ENCODE measurements around the gene BCLAF3.

Gene BCLAF3

DNA sequence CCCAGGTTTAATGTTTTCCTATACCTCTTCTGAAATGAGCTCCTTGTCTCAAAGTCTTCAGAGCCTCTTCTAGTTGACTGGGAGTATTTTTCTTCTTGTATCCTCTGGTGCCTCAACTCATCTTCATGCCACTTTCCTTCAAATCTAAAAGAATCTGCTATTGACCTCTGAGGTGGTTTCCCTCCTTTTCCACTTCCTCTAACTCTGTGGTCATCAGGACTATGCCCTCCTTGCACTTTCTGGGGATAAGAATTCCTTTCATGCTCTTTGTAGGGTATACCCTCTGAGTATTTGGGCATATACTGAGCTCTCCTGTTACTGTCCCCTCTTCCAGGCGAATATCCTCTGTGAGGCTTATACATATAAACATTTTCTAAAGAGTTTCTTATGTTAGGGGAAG, 24.8 kb downstream of the BCLAF3 start:
- DNase-seq (ENCODE audit: low spot score), result no peak

DNA sequence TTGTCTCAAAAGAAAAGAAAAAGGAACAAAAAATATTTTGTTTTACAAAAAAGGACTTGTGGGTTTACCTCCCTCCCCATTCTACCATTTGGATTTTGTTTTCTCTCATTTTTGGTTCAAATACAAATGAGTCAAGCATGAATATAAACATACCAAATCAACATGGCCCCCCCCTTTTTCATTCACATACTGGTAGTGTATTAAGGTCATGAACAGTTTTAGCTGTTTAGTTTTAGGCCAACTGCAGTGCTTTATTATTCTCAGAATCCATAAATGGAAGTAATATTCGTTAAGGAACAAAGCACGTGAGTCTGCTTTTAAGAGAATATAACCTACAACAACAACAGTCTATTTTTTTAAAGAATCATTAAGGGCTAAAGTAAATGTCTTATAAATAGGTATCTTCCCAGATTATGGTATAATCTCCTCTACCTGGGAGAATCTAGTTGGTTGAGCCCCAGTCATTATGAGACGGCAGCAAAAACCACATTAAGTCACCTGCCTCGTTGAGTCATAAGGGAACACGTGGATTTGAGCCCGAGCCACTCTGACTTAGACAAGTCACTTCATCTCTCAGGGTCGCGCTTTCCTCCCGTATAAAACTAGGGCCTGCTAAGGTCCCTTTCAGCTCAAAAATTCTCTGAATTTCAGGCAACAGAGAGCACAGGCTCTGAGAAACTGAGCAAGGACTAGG, 26.7 kb downstream of the BCLAF3 start:
- no peak for DNase-seq (ENCODE audit: low spot score)

DNA sequence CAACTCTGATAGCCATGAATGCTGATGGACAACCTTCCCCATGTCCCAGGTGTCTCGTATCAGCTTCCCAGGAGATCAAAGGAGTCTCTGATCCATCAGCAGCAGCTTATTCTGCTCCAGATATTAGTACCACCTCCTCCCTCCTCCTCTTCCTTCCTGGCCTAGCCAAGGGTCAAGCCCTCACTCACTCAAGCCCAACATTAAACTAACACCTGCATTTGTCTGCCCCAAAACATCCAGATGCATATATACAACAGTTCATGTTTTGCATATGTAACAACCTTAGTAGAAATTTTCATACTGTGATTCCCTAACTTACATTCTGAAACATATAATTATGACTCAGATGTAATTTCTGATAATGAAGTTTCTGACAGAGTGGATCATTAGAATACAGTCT, 29.9 kb downstream of the BCLAF3 start:
- DNase-seq (ENCODE audit: low spot score), result no peak

DNA sequence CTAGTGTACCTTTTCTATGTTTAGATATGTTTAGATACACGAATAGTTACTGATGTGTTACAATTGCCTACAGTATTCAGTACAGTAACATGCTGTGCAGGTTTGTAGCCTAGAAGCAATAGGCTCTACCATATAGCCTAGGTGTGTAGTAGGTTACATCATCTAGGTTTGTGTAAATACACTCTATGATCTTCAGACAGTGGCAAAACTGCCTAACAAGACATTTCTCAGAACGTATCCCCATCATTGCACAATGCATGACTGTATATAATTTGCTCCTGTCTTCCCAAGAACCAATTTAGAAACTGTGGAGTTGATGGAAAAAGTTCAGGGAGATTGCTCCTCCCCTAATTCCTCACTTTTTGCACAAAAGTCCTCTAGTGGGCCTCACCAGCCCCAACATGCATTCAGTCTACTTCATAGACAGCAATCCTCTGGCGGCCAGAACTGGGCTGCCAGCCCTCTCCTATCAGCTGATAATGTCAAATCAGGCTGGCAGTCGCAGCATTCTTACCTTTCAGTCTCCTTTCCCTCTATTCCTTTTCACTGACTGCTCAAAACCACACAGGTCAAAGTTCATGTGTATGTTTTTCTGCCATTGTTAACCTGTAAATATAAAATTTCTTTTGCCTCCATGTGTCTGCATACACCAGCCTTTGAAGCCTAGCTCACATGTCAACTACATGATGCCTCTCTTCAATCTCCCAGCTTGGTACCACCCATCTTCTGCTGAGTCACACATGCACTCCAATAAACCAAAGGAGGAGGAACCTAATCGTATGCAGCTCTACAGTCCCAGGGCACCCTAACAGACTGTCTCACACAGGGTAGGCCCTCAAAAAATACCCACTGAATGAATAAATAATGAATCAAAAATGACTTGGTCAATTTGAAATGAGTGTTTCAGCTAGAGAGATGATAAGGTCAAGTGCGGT, 32.0 kb downstream of the BCLAF3 start:
- DNase-seq (ENCODE audit: low spot score), result no peak

DNA sequence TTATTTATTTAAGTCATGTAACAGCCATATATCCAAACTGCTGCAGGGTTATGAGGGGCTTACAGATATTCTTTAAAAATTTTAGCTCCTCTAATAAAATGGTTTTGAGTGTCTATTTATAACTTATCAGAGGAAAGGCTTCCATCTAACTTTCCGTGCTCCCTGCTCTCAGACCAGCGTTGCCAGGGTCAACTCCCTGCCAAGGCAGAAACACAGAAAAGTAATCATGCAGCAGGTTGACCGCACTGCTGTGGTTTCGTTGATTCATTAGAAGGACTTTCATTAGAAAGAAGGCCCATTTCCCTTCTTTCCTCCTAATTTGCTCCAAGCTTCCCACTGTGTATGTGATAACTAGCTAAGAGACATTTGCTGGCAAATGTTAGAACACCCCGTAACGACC, 33.9 kb downstream of the BCLAF3 start:
- DNase-seq (ENCODE audit: low spot score), result no peak

DNA sequence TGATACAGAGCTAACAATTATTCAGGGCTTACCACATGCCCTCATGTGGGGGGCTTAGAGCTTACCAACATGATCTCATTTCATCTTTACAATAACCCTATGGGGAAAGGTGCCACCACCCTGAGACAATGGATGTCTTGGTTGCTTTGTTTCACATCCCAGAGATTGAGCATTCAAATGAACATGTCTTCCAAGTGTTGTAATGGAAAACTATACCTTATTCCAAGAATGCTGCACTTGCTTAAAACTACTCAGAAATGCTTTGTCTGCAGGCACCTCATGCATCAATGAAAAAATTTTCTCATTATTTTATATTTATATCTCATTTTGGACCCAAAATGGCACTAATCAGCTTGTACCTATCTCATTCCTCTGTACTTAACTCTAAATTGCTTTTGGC, 34.6 kb downstream of the BCLAF3 start:
- DNase-seq (ENCODE audit: low spot score), result no peak

DNA sequence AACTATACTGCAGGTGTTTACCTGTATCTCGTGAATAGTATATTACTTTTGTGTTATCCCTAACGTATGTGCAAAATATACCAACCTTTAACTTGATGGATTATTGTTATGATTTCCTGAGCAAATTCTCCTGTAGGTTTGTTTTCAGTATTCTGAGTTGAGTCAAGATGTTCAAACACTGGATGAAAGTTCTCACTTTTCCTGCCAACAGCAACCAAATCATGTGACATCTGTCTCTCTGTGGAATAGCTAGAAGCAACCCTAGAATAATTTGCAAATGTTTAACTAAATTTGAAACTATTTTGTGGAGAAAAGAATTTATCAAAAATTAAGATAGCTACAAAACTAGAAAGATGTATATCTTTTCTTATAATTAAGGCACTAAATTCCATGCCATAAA, 35.6 kb downstream of the BCLAF3 start:
- DNase-seq (ENCODE audit: low spot score), result no peak

DNA sequence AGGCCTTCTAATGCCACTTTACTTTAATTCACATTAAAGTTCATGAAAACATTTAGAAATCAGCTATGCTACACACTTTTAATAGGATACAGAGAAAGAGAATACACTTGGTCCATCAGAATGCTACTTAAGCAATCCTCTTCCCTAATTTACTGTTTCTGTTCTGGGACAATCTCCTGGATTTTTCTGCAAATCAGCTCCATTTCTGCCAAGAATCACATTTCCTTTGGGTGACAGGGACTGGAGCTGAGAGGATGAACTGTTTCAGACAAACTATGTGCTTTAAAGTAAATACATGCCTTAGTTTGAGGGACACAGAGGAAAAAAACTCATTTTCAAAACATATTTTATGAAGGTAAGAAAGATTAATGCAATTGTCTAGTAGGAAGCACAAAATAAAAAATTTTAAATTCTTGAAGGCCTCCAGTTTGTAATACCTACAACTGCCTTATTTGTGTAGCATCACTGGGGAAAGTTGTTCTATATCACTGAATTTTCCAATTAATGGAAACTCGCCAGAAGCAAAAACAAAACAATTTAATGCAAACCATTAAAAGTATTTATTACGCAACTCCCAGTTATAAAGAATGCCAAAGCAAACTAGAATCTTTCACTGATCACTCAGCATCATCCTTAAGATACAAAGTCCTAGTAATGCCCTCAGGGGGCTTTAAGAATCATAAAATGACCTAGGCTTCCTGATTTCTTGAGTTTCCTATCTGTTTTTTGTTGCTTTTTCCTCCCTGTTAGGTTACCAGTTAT, 36.3 kb downstream of the BCLAF3 start:
- no peak for DNase-seq (ENCODE audit: low spot score)

DNA sequence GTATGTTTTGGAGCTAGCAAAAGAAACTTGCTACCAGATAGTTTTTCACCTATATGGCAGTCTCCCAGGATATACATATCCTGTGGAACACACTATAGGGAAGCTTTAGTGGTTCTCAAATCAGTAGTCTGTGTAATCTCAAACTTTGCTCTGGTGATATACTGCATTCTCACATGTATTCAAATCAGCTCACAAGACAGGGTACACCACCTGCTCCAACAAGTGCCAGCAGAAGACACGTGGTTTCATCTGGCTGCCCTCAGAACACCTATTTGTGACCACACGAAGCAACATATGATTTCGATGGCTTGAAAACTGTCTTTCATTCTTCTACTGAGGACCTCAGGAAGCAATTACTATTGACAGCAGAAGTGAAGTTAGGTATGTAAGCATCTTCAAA, 37.7 kb downstream of the BCLAF3 start:
- no peak for DNase-seq (ENCODE audit: low spot score)

DNA sequence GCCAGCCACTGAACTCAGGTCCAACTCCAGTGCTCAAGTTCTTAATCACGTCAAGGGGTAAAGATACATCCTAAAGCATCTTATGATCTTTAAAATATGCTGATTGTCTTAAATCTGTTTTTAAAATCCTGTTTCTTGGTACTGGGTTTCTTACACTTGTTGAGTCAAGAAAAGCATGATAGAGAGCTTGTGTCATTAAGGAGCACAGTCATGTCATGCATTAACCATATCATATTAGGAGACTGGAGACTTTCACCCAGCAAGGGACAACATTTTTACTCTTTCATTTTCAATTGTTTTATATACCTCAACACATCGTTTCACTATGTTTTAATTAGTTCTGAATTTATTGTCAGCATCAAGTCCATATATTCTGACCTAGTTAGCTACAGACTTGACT, 41.5 kb downstream of the BCLAF3 start:
- DNase-seq (ENCODE audit: low spot score), result no peak

DNA sequence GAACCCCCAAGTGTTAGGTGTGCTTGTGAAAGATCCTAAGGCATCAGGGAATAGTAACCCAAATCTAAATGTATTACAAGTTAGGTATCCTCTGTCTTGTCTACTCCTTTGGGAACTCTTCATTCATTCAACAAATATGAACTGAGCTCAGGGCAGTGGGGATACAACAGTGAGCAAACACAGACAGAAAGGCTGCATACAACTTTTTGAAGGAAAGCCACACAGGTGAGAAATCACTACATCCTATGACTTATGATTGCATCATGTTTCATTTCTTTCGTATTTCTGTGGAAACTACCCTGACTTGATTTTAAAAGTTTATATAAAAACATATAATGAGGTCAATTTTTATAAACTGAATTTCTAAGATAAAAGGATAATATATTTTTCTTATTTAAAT, 43.2 kb downstream of the BCLAF3 start:
- no peak for DNase-seq (ENCODE audit: low spot score)
